T-helper 2 cell treated with Interferon-gamma antibody and Interleukin-4, amounts not matched to agents 100 ng/mL and 5 ng/mL, for 36 hours (primary cell): Measurements from ENCODE around the gene SLC52A1. TPM values are rescaled to one million over a fixed set of nuclear protein-coding genes. Genes with fewer than 3 reads are reported as not detected.

Source experiments
- intact Hi-C: fragments of 100-400 bp; cut with micrococcal nuclease; formaldehyde crosslinking; loops from one replicate; pipeline ENCODE4 v1.15.1; 2023
- total RNA-seq: library from RNA; stranded (reverse); gene quantifications from 2 replicates; pipeline ENCODE4 v1.2.3, GENCODE V29; 2022

The SLC52A1 gene
- total RNA-seq, 1 donor from 2014 or later: 0.16 TPM

DNA sequence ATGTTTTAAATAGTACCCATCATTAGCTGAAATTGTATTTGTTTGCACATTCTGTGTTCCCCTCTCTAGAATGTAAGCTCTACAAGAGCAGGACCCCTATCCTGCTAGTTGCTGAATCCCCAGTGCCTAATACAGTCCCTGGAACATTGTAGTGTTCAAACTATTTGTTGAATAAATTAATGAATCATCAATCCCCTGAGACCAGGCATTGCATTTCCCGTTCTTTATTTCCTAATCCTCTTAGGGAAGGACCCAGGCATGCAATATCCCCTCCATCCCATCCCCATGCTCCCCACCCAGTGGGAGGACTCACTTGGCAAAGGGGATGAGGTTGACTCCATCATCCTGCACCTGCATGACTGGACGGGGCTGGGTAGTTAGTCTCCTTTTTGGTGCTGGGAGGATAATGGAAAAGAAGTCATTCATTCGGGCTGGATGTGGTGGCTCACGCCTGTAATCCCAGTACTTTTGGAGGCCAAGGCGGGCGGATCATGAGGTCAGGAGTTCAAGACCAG is 41.1 kb downstream of the SLC52A1 start:
- intact Hi-C loops: no loop called here

DNA sequence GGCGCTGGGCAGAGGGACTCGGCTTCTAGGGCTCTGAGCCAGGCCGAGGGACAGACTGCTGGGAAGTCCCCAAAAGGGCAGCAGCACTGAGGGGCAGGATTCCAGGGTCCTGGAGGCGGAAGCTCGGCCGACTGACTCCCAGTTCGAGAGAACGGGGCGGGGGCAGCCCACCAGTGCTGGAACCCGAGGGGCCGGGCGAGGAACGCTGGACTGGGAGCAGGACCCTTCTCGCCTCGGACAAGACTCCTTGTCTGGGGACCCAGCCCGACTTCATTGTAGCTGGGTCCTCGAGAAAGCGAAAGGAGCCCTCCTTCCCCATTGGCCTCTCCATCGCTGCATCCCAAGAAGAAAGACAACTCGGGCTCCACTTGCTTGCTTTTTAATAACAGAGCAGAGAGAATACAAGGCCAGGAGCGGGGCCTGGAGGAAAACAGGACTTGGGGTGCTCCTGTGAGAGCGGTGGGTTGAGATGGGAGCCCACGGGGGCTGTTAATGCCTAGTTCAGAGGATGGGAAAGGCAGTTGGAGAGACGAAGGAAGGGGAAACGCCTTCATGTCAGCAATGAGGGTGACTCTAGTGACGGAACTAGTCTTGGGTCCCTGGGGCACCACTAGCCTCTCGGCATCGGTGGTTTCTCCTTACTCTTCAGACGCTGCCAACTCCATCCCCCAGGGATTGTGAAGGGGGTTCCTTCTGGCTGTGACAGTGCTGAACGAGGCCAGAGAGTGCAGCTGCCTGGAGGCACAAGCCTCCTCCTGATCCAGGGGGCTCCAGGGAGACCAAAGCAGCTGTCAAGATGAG is 47.3 kb downstream of the SLC52A1 start:
- intact Hi-C loops: loop anchor here (1.0 to 5.0 kb wide), 4 partner anchors 9 to 276 kb away; partner anchors contain the start of genes ARRB2, INCA1, KIF1C and PFN1

DNA sequence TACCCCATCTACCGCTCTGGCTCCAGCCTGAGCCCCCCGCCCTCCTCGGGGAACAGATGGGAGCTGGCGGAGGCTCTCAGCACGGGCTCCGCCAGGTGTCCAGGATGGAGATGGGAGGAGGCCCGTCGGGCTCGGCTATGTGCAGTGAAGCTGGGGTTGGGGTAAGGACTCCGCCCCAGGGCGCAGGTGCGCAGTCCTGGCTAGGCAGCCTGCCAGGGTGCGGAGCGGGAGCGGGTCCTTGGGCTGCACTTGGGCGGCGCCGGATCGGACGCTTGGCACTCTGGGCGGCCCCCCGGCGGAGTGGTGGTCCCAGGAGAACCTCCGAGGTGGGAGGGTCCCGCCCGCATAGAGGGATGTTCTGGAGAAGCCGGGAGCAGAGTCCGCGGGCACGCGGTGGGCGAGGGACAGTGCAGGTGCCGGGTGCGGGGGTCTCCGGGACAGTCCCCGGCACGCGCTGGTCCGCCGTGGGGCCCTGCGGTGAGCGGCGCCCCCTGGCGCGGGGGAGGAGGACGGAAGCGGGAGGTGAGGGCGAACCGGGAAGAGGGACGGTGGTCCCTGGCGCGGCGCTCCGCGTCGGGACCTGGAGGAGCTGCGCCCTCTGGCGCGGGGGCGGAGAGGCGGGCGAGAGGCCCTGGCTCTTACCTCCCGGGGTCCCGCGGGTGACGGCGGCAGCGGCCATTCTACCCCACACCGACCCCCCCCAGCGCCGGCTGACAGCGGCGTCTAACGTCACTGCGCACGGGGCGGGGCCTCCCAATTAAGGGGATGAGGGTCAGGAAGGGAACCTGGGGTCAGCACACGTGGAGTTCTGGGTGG is 48.1 kb downstream of the SLC52A1 start, which contains the start of gene CAMTA2:
TSS of gene CAMTA2 (minus strand) at position 725 of the 816 bp plus-strand sequence. CDS start 1,453 bp downstream, outside the sequence.
- intact Hi-C loops: loop anchor here (1.0 to 5.0 kb wide), 3 partner anchors 20 to 275 kb away; partner anchors contain the start of genes ARRB2, PFN1 and SPAG7

DNA sequence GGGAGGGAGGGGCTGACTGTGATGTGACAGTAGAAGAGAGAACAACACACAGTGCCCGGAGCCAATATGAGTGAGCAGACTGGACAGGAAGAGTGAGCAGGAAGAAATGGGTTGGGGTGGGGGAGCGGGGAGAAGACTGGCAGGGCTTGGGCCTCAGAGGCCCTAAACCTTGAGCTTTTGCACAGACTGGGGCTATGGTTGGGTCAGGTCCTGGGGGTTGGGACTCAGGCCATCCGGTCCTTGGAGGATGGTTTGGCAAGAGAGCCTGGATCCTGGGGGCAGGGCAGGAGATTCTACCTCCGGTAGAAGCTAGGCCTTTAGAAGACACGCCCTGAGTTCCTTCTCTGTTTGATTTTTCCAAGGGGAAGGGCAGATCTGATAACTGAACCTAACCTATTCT is 48.8 kb downstream of the SLC52A1 start:
- intact Hi-C loops: loop anchor here (5.0 kb wide), 2 partner anchors 39 to 274 kb away; partner anchors contain the start of genes ARRB2 and PFN1

Other genes starting within 250 kb of the SLC52A1 start
- 0.27 and 0.41 TPM in 2 replicates for gene VMO1, start 249.1 kb downstream of the SLC52A1 start, total RNA-seq
- not detected in 2 replicates for gene GLTPD2, start 246.5 kb downstream of the SLC52A1 start, total RNA-seq
- gene PSMB6, start 239.3 kb downstream of the SLC52A1 start, total RNA-seq: 153 and 157 TPM in 2 replicates
- 14.0 and 15.8 TPM in 2 replicates for gene PLD2, start 228.3 kb downstream of the SLC52A1 start, total RNA-seq
- gene MINK1, start 202.1 kb downstream of the SLC52A1 start, total RNA-seq: 88.2 and 91.5 TPM in 2 replicates
- gene C17orf107, start 135.9 kb downstream of the SLC52A1 start, total RNA-seq: 0.20 and 0.27 TPM in 2 replicates
- gene CHRNE, start 132.3 kb downstream of the SLC52A1 start, total RNA-seq: 0.25 and 0.73 TPM in 2 replicates
- gene GP1BA, start 103.1 kb downstream of the SLC52A1 start, total RNA-seq: not detected in 2 replicates
- 83.9 and 88.9 TPM in 2 replicates for gene SLC25A11, start 95.4 kb downstream of the SLC52A1 start, total RNA-seq
- gene RNF167, start 95.2 kb downstream of the SLC52A1 start, total RNA-seq: 227 and 238 TPM in 2 replicates
- gene PFN1, start 86.9 kb downstream of the SLC52A1 start, total RNA-seq: 2,499 and 2,527 TPM in 2 replicates
- gene ENO3, start 84.3 kb downstream of the SLC52A1 start, total RNA-seq: 52.9 and 53.3 TPM in 2 replicates
- 50.3 and 57.6 TPM in 2 replicates for gene SPAG7, start 67.6 kb downstream of the SLC52A1 start, total RNA-seq
- gene CAMTA2, start 47.8 kb downstream of the SLC52A1 start, total RNA-seq: 70.7 and 73.7 TPM in 2 replicates
- 0.25 and 0.27 TPM in 2 replicates for gene INCA1, start 37.9 kb downstream of the SLC52A1 start, total RNA-seq
- 38.6 and 42.5 TPM in 2 replicates for gene KIF1C, start 37.5 kb downstream of the SLC52A1 start, total RNA-seq
- gene ZFP3, start 43.0 kb upstream of the SLC52A1 start, total RNA-seq: 3.5 and 3.7 TPM in 2 replicates
- gene ZNF232, start 76.5 kb upstream of the SLC52A1 start, total RNA-seq: 11.1 TPM in 2 replicates
- 0.02 and 0.09 TPM in 2 replicates for gene USP6, start 80.6 kb upstream of the SLC52A1 start, total RNA-seq
- gene ZNF594, start 156.4 kb upstream of the SLC52A1 start, total RNA-seq: 8.6 and 10.5 TPM in 2 replicates
- not detected in 2 replicates for gene SCIMP, start 199.4 kb upstream of the SLC52A1 start, total RNA-seq
- gene RABEP1, start 246.9 kb upstream of the SLC52A1 start, total RNA-seq: 37.0 and 39.3 TPM in 2 replicates